Measurements from ENCODE around the gene RASGRP1. TPM values are rescaled to one million over a fixed set of nuclear protein-coding genes. Genes with fewer than 3 reads are reported as not detected.

RASGRP1 gene
- total RNA-seq, 1 experiment from 2014 or later, result 2.8 TPM

DNA sequence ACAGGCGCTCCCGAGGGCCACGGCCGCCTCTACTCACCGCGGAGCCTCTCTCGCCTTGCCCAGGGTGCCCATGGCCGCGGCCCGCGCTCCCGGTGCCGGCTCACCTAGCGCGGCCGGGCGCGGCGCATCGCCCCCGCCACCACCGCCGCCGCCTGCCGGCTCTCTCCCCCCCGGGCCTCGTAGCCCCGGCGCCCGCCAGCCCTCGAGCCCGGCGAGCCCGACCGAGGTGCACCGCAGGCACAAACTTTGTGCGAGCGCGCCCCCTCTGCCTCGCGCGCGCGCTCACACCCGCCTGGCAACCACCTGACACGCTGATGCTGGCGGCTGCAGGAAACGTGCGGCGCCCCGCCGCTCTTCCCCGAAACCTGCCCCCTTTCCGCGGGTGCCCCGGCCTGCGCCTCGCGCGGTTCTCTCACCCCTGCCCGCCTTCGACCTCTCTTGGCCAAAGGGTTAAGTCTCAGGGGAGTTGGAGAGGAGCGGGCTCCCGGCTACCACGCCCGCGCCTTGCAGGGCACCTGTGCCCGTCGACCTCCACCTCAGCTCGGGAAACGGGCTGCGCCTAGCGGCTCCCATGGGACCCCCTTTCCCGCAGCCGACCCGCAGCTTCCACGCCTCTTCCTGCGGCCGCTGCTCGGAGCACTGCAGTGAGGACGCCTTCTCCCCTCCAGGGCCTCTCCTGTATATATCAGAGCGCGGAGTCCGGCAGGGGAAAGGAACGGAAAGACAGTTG, at the start of gene RASGRP1 (continued):
- TF ChIP-seq, protein P1, sequence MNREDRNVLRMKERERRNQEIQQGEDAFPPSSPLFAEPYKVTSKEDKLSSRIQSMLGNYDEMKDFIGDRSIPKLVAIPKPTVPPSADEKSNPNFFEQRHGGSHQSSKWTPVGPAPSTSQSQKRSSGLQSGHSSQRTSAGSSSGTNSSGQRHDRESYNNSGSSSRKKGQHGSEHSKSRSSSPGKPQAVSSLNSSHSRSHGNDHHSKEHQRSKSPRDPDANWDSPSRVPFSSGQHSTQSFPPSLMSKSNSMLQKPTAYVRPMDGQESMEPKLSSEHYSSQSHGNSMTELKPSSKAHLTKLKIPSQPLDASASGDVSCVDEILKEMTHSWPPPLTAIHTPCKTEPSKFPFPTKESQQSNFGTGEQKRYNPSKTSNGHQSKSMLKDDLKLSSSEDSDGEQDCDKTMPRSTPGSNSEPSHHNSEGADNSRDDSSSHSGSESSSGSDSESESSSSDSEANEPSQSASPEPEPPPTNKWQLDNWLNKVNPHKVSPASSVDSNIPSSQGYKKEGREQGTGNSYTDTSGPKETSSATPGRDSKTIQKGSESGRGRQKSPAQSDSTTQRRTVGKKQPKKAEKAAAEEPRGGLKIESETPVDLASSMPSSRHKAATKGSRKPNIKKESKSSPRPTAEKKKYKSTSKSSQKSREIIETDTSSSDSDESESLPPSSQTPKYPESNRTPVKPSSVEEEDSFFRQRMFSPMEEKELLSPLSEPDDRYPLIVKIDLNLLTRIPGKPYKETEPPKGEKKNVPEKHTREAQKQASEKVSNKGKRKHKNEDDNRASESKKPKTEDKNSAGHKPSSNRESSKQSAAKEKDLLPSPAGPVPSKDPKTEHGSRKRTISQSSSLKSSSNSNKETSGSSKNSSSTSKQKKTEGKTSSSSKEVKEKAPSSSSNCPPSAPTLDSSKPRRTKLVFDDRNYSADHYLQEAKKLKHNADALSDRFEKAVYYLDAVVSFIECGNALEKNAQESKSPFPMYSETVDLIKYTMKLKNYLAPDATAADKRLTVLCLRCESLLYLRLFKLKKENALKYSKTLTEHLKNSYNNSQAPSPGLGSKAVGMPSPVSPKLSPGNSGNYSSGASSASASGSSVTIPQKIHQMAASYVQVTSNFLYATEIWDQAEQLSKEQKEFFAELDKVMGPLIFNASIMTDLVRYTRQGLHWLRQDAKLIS (CRISPR knock-in tag; IDR thresholded peaks at IDR 0.05; ENCODE audit: borderline replicate concordance), result no peak
- TF ChIP-seq CREM (CRISPR knock-in tag; IDR thresholded peaks at IDR 0.05), result 0 out of 2 replicates have a peak, but pooled peaks have one; percentile 40
- no peak for TF ChIP-seq ATF1 (CRISPR knock-in tag; IDR thresholded peaks at IDR 0.05)
- no peak for TF ChIP-seq NFYB (CRISPR knock-in tag; conservative IDR thresholded peaks at IDR 0.05; ENCODE audit: low read depth)
- 0 out of 2 replicates have a peak, but pooled peaks have one; percentile 34 for TF ChIP-seq SMAD4 (CRISPR knock-in tag; IDR thresholded peaks at IDR 0.05)
- TF ChIP-seq HMGA2 (CRISPR knock-in tag; IDR thresholded peaks at IDR 0.05), result no peak
- TF ChIP-seq TEAD1 (CRISPR knock-in tag; IDR thresholded peaks at IDR 0.05), result peak; percentile 76; the same call in 1 of the 2 replicates
- no peak for TF ChIP-seq EMX1 (CRISPR knock-in tag; IDR thresholded peaks at IDR 0.05)
- TF ChIP-seq, protein P2, sequence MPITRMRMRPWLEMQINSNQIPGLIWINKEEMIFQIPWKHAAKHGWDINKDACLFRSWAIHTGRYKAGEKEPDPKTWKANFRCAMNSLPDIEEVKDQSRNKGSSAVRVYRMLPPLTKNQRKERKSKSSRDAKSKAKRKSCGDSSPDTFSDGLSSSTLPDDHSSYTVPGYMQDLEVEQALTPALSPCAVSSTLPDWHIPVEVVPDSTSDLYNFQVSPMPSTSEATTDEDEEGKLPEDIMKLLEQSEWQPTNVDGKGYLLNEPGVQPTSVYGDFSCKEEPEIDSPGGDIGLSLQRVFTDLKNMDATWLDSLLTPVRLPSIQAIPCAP (CRISPR knock-in tag; IDR thresholded peaks at IDR 0.05), result peak; percentile 66; the same call in 1 of the 2 replicates
- TF ChIP-seq TP53 (CRISPR knock-in tag; IDR thresholded peaks at IDR 0.05), result no peak
- TF ChIP-seq ZNF317 (CRISPR knock-in tag; IDR thresholded peaks at IDR 0.05; ENCODE audit: borderline replicate concordance, low read depth), result no peak
- TF ChIP-seq, protein P3, sequence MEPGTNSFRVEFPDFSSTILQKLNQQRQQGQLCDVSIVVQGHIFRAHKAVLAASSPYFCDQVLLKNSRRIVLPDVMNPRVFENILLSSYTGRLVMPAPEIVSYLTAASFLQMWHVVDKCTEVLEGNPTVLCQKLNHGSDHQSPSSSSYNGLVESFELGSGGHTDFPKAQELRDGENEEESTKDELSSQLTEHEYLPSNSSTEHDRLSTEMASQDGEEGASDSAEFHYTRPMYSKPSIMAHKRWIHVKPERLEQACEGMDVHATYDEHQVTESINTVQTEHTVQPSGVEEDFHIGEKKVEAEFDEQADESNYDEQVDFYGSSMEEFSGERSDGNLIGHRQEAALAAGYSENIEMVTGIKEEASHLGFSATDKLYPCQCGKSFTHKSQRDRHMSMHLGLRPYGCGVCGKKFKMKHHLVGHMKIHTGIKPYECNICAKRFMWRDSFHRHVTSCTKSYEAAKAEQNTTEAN (CRISPR knock-in tag; IDR thresholded peaks at IDR 0.05), result no peak
- TF ChIP-seq, protein P4, sequence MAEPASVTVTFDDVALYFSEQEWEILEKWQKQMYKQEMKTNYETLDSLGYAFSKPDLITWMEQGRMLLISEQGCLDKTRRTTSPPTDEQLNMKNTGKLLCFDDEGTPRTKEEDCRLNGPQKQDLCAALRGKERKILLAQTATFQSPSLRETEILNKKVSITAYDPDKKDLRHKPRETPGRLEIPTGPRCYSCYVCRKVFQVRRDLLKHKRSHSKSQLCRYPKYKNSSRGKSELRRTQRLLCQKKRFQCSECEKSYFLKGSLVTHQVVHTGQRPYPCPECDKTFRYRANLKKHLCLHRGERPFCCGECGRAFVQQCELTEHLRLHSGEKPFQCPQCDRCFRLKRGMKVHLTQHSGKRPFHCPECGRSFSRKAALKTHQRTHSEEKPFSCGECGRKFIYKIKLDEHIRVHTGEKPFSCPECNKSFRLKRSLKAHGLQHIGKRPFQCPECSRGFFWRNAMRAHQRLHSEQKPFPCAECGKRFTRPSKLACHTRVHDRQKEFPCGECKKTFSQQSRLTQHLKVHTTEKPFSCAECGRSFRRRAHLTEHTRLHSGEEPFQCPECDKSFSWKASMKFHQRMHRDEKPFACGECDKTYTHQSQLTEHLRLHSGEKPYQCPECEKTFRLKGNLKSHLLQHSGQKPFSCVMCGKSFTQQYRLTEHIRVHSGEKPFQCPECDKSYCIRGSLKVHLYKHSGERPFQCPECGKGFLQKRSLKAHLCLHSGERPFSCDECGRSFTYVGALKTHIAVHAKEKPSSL (CRISPR knock-in tag; conservative IDR thresholded peaks at IDR 0.05), result no peak
- no peak for TF ChIP-seq ZNF671 (CRISPR knock-in tag; IDR thresholded peaks at IDR 0.05)
- TF ChIP-seq, protein P5, sequence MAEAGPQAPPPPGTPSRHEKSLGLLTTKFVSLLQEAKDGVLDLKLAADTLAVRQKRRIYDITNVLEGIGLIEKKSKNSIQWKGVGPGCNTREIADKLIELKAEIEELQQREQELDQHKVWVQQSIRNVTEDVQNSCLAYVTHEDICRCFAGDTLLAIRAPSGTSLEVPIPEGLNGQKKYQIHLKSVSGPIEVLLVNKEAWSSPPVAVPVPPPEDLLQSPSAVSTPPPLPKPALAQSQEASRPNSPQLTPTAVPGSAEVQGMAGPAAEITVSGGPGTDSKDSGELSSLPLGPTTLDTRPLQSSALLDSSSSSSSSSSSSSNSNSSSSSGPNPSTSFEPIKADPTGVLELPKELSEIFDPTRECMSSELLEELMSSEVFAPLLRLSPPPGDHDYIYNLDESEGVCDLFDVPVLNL (CRISPR knock-in tag; IDR thresholded peaks at IDR 0.05; ENCODE audit: borderline replicate concordance, low read depth), result no peak
- no peak for TF ChIP-seq FOXJ3 (CRISPR knock-in tag; IDR thresholded peaks at IDR 0.05; ENCODE audit: borderline replicate concordance)
- TF ChIP-seq, protein P6, sequence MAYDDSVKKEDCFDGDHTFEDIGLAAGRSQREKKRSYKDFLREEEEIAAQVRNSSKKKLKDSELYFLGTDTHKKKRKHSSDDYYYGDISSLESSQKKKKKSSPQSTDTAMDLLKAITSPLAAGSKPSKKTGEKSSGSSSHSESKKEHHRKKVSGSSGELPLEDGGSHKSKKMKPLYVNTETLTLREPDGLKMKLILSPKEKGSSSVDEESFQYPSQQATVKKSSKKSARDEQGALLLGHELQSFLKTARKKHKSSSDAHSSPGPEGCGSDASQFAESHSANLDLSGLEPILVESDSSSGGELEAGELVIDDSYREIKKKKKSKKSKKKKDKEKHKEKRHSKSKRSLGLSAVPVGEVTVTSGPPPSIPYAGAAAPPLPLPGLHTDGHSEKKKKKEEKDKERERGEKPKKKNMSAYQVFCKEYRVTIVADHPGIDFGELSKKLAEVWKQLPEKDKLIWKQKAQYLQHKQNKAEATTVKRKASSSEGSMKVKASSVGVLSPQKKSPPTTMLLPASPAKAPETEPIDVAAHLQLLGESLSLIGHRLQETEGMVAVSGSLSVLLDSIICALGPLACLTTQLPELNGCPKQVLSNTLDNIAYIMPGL (CRISPR knock-in tag; IDR thresholded peaks at IDR 0.05), result no peak; the same call in 1 of the 2 replicates
- TF ChIP-seq, protein P7, sequence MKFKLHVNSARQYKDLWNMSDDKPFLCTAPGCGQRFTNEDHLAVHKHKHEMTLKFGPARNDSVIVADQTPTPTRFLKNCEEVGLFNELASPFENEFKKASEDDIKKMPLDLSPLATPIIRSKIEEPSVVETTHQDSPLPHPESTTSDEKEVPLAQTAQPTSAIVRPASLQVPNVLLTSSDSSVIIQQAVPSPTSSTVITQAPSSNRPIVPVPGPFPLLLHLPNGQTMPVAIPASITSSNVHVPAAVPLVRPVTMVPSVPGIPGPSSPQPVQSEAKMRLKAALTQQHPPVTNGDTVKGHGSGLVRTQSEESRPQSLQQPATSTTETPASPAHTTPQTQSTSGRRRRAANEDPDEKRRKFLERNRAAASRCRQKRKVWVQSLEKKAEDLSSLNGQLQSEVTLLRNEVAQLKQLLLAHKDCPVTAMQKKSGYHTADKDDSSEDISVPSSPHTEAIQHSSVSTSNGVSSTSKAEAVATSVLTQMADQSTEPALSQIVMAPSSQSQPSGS (CRISPR knock-in tag; IDR thresholded peaks at IDR 0.05; ENCODE audit: borderline replicate concordance, low read depth), result no peak
- TF ChIP-seq, protein P8, sequence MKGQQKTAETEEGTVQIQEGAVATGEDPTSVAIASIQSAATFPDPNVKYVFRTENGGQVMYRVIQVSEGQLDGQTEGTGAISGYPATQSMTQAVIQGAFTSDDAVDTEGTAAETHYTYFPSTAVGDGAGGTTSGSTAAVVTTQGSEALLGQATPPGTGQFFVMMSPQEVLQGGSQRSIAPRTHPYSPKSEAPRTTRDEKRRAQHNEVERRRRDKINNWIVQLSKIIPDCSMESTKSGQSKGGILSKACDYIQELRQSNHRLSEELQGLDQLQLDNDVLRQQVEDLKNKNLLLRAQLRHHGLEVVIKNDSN (CRISPR knock-in tag; IDR thresholded peaks at IDR 0.05), result peak; percentile 81
- TF ChIP-seq, protein P9, sequence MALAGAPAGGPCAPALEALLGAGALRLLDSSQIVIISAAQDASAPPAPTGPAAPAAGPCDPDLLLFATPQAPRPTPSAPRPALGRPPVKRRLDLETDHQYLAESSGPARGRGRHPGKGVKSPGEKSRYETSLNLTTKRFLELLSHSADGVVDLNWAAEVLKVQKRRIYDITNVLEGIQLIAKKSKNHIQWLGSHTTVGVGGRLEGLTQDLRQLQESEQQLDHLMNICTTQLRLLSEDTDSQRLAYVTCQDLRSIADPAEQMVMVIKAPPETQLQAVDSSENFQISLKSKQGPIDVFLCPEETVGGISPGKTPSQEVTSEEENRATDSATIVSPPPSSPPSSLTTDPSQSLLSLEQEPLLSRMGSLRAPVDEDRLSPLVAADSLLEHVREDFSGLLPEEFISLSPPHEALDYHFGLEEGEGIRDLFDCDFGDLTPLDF (CRISPR knock-in tag; IDR thresholded peaks at IDR 0.05), result peak; percentile 77; the same call in 1 of the 2 replicates
- TF ChIP-seq, protein P10, sequence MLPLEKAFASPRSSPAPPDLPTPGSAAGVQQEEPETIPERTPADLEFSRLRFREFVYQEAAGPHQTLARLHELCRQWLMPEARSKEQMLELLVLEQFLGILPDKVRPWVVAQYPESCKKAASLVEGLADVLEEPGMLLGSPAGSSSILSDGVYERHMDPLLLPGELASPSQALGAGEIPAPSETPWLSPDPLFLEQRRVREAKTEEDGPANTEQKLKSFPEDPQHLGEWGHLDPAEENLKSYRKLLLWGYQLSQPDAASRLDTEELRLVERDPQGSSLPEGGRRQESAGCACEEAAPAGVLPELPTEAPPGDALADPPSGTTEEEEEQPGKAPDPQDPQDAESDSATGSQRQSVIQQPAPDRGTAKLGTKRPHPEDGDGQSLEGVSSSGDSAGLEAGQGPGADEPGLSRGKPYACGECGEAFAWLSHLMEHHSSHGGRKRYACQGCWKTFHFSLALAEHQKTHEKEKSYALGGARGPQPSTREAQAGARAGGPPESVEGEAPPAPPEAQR (CRISPR knock-in tag; IDR thresholded peaks at IDR 0.05), result no peak
